K562 (cell line): ENCODE results near the gene PHACTR2. TPM values are rescaled to one million over a fixed set of nuclear protein-coding genes. Genes with fewer than 3 reads are reported as not detected.
A peak's percentile ranks its signal among the peaks of the same experiment; 100 is the strongest.

Source experiments
- ELF1 ChIP-seq: fragments of 200-800 bp; sonication (Bioruptor generic); IDR thresholded peaks from 2 replicates; pipeline ENCODE4 v1.6.1; 2016; ENCODE audit warnings: missing genetic modification characterization, missing compliant biosample characterization
- FOXK2 ChIP-seq, 2 experiments: fragments of 450-650 bp; IDR thresholded peaks in 1 of 2; conservative IDR thresholded peaks in 1 of 2; 2 replicates each; pipeline ENCODE4 v1.6.1; 2016; ENCODE audit warnings: low read depth in 2 of 2, mild to moderate bottlenecking in 1 of 2
- HDAC1 ChIP-seq, 2 experiments: fragments of 450-650 bp; IDR thresholded peaks; 2 replicates each; pipeline ENCODE4 v1.6.1; 2016 to 2017; ENCODE audit warnings: inconsistent platforms in 1 of 2, mild to moderate bottlenecking in 1 of 2, moderate library complexity in 1 of 2
- ILF3 ChIP-seq: fragments of 450-650 bp; IDR thresholded peaks from 2 replicates; pipeline ENCODE4 v1.6.1; 2018; ENCODE audit warnings: antibody characterized with exemption, mild to moderate bottlenecking, moderate library complexity, borderline replicate concordance
- MAFF ChIP-seq: IDR thresholded peaks from 2 replicates; pipeline ENCODE4 v1.6.1; 2012; ENCODE audit warnings: low read length, improper control_type of control experiment
- MEIS2 ChIP-seq: fragments of 450-650 bp; IDR thresholded peaks from 2 replicates; pipeline ENCODE4 v1.6.1; 2014; ENCODE audit warnings: mild to moderate bottlenecking; ENCODE audit not compliant: partially characterized antibody
- PKNOX1 ChIP-seq: fragments of 450-650 bp; IDR thresholded peaks from 2 replicates; pipeline ENCODE4 v1.6.1; 2016
- ZNF699 ChIP-seq: fragments of 250-450 bp; sonication (Bioruptor Pico); IDR thresholded peaks from 2 replicates; pipeline ENCODE4 v1.8.0; 2021; ENCODE audit warnings: mild to moderate bottlenecking, moderate library complexity; ENCODE audit not compliant: insufficient replicate concordance
- ZNF764 ChIP-seq: fragments of 250-450 bp; sonication (Bioruptor Pico); IDR thresholded peaks from 2 replicates; pipeline ENCODE4 v1.4.0; 2020; ENCODE audit warnings: low read depth, mild to moderate bottlenecking, moderate library complexity
- polyA plus RNA-seq, 8 experiments: library from polyadenylated mRNA; depleted of rRNA in 4 of 8; stranded (reverse) in 5 of 8; unstranded in 3 of 8; fragments of >200 nt; fragmentation: Nextera tagmentation in 2 of 8; fragmentation: Illumina TruSeq in 1 of 8; extraction: Ambion mirVana in 2 of 8; extraction: Trizol in 1 of 8; gene quantifications; 2 replicates each; pipeline versions ENCODE4 v1.2.1 to v1.2.3, GENCODE V29; 2011 to 2014; ENCODE audit warnings: inconsistent platforms in 1 of 8, missing spikeins in 1 of 8
- total RNA-seq, 7 experiments: library from RNA; depleted of rRNA in 6 of 7; stranded (reverse); fragments of >200 nt in 6 of 7; fragmentation: Illumina TruSeq in 2 of 7; extraction: Trizol in 2 of 7; gene quantifications; 2 replicates each; pipeline versions ENCODE4 v1.2.1 to v1.2.3, GENCODE V29; 2011 to 2021; ENCODE audit warnings: low replicate concordance in 1 of 7
- TF ChIP-seq, protein P1 (sequence below): fragments of 450-650 bp; IDR thresholded peaks from 2 replicates; pipeline ENCODE4 v1.6.1; 2016; ENCODE audit warnings: mild to moderate bottlenecking, moderate library complexity
- TF ChIP-seq, protein P2 (sequence below): sonication (generic); formaldehyde crosslinking; IDR thresholded peaks from 2 replicates; pipeline ENCODE4 v1.8.1; 2023; ENCODE audit warnings: mild to moderate bottlenecking, missing genetic modification reagents

PHACTR2 gene
- total and polyA plus RNA-seq, 9 of the 15 experiments (the other 6 are each of a cell fraction or from before 2014, with no cell fraction given) = 5.3 to 52.5 (median 22.9) TPM

GRCh38 chr6:143677891-143678791, at the start of gene PHACTR2 (continued):
- TF ChIP-seq, protein P1, sequence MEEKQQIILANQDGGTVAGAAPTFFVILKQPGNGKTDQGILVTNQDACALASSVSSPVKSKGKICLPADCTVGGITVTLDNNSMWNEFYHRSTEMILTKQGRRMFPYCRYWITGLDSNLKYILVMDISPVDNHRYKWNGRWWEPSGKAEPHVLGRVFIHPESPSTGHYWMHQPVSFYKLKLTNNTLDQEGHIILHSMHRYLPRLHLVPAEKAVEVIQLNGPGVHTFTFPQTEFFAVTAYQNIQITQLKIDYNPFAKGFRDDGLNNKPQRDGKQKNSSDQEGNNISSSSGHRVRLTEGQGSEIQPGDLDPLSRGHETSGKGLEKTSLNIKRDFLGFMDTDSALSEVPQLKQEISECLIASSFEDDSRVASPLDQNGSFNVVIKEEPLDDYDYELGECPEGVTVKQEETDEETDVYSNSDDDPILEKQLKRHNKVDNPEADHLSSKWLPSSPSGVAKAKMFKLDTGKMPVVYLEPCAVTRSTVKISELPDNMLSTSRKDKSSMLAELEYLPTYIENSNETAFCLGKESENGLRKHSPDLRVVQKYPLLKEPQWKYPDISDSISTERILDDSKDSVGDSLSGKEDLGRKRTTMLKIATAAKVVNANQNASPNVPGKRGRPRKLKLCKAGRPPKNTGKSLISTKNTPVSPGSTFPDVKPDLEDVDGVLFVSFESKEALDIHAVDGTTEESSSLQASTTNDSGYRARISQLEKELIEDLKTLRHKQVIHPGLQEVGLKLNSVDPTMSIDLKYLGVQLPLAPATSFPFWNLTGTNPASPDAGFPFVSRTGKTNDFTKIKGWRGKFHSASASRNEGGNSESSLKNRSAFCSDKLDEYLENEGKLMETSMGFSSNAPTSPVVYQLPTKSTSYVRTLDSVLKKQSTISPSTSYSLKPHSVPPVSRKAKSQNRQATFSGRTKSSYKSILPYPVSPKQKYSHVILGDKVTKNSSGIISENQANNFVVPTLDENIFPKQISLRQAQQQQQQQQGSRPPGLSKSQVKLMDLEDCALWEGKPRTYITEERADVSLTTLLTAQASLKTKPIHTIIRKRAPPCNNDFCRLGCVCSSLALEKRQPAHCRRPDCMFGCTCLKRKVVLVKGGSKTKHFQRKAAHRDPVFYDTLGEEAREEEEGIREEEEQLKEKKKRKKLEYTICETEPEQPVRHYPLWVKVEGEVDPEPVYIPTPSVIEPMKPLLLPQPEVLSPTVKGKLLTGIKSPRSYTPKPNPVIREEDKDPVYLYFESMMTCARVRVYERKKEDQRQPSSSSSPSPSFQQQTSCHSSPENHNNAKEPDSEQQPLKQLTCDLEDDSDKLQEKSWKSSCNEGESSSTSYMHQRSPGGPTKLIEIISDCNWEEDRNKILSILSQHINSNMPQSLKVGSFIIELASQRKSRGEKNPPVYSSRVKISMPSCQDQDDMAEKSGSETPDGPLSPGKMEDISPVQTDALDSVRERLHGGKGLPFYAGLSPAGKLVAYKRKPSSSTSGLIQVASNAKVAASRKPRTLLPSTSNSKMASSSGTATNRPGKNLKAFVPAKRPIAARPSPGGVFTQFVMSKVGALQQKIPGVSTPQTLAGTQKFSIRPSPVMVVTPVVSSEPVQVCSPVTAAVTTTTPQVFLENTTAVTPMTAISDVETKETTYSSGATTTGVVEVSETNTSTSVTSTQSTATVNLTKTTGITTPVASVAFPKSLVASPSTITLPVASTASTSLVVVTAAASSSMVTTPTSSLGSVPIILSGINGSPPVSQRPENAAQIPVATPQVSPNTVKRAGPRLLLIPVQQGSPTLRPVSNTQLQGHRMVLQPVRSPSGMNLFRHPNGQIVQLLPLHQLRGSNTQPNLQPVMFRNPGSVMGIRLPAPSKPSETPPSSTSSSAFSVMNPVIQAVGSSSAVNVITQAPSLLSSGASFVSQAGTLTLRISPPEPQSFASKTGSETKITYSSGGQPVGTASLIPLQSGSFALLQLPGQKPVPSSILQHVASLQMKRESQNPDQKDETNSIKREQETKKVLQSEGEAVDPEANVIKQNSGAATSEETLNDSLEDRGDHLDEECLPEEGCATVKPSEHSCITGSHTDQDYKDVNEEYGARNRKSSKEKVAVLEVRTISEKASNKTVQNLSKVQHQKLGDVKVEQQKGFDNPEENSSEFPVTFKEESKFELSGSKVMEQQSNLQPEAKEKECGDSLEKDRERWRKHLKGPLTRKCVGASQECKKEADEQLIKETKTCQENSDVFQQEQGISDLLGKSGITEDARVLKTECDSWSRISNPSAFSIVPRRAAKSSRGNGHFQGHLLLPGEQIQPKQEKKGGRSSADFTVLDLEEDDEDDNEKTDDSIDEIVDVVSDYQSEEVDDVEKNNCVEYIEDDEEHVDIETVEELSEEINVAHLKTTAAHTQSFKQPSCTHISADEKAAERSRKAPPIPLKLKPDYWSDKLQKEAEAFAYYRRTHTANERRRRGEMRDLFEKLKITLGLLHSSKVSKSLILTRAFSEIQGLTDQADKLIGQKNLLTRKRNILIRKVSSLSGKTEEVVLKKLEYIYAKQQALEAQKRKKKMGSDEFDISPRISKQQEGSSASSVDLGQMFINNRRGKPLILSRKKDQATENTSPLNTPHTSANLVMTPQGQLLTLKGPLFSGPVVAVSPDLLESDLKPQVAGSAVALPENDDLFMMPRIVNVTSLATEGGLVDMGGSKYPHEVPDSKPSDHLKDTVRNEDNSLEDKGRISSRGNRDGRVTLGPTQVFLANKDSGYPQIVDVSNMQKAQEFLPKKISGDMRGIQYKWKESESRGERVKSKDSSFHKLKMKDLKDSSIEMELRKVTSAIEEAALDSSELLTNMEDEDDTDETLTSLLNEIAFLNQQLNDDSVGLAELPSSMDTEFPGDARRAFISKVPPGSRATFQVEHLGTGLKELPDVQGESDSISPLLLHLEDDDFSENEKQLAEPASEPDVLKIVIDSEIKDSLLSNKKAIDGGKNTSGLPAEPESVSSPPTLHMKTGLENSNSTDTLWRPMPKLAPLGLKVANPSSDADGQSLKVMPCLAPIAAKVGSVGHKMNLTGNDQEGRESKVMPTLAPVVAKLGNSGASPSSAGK = peak; percentile 43; the same call in 1 of the 2 replicates
- TF ChIP-seq MEIS2 (peak; percentile 92), ZNF699 (CRISPR knock-in tag) (no peak), ILF3 (no peak; the same call in 1 of the 2 replicates), ZNF764 (CRISPR knock-in tag) (no peak), MAFF (no peak), PKNOX1 (peak; percentile 85), FOXK2 (conservative IDR thresholded peaks at IDR 0.05 in 1 of 2, IDR thresholded peaks at IDR 0.05 in 1 of 2; ENCODE audit: low read depth in 2 of 2) (no peak), HDAC1 (IDR thresholded peaks at IDR 0.05) (peak in 1 of 2 experiments; percentile 79; a peak in 2 of 4 replicates), ELF1 (tag) (no peak)
- TF ChIP-seq, protein P2, sequence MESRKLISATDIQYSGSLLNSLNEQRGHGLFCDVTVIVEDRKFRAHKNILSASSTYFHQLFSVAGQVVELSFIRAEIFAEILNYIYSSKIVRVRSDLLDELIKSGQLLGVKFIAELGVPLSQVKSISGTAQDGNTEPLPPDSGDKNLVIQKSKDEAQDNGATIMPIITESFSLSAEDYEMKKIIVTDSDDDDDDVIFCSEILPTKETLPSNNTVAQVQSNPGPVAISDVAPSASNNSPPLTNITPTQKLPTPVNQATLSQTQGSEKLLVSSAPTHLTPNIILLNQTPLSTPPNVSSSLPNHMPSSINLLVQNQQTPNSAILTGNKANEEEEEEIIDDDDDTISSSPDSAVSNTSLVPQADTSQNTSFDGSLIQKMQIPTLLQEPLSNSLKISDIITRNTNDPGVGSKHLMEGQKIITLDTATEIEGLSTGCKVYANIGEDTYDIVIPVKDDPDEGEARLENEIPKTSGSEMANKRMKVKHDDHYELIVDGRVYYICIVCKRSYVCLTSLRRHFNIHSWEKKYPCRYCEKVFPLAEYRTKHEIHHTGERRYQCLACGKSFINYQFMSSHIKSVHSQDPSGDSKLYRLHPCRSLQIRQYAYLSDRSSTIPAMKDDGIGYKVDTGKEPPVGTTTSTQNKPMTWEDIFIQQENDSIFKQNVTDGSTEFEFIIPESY = peak; percentile 64; the same call in 1 of the 2 replicates
